ENCODE measurements around the gene SUB1. TPM values are rescaled to one million over a fixed set of nuclear protein-coding genes. Genes with fewer than 3 reads are reported as not detected.
A peak's percentile ranks its signal among the peaks of the same experiment; 100 is the strongest.

SUB1 gene
- total RNA-seq, 3 donors from 2014 or later (not counting 1 experiment from before 2014, with no cell fraction given): 330 to 352 (median 338) TPM

DNA sequence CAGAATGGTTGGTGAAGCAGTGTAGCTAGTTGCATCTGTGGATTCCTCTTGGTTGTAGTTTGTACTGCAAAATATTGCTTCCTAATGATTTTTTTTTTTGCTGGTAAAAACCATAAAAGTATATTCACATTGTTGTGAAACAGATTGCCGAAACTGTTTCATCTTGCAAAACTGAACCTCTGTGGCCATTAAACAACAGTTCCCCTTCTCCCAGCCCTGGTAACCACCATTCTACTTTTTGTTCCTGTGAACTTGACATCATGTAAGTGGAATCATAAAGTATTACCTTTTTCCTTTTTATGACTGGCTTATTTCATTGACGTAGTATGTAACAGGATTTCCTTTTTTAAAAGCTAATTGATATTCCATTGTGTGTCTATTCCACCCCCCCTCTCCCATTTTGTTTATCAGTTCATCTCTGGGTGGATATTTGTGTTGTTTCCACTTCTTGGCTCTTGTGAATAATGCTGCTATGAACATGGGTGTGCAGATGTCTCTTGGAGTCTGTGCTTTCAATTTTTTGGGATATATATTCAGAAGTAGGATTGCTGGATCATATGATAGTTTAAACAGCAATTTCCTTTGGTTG, 11.8 kb downstream of the SUB1 start:
- Histone ChIP-seq H3K27me3 (ENCODE audit: control insufficient read depth, insufficient read depth, low read length) (no peaks in the 10 kb centered on the region), H3K4me3 (ENCODE audit: low read length) (no peak overlapping the region), H3K4me1 (ENCODE audit: control insufficient read depth, insufficient read depth, low read length) (peaks cover 3% of the 10 kb centered on the region), H3K27ac (ENCODE audit: low read length) (no peak overlapping the region), H3K36me3 (ENCODE audit: control insufficient read depth, insufficient read depth, low read length) (peaks cover 91% of the 10 kb centered on the region), H3K9me3 (ENCODE audit: control insufficient read depth, insufficient read depth, low read length) (no peaks in the 10 kb centered on the region)
- DNase-seq (no peak), ATAC-seq (no peak)
- Mint-ChIP-seq H3K27ac (peak overlapping the region; percentile 51 to 74), H3K4me3 (no peak overlapping the region), H3K9me3 (no peaks in the 10 kb centered on the region), H3K36me3 (peaks cover 51% of the 10 kb centered on the region), H3K4me1 (peaks cover 56 to 60% of the 10 kb centered on the region in 2 donors), H3K27me3 (ENCODE audit: low read depth in 2 of 2) (no peaks in the 10 kb centered on the region)
- 100% methylated on average over 1 of the region's 2 CpGs for WGBS (ENCODE audit: insufficient coverage)
- intact Hi-C loops (cut with micrococcal nuclease): no loop called here
- TF ChIP-seq, protein P1, sequence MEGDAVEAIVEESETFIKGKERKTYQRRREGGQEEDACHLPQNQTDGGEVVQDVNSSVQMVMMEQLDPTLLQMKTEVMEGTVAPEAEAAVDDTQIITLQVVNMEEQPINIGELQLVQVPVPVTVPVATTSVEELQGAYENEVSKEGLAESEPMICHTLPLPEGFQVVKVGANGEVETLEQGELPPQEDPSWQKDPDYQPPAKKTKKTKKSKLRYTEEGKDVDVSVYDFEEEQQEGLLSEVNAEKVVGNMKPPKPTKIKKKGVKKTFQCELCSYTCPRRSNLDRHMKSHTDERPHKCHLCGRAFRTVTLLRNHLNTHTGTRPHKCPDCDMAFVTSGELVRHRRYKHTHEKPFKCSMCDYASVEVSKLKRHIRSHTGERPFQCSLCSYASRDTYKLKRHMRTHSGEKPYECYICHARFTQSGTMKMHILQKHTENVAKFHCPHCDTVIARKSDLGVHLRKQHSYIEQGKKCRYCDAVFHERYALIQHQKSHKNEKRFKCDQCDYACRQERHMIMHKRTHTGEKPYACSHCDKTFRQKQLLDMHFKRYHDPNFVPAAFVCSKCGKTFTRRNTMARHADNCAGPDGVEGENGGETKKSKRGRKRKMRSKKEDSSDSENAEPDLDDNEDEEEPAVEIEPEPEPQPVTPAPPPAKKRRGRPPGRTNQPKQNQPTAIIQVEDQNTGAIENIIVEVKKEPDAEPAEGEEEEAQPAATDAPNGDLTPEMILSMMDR (IDR thresholded peaks at IDR 0.05): no peak

DNA sequence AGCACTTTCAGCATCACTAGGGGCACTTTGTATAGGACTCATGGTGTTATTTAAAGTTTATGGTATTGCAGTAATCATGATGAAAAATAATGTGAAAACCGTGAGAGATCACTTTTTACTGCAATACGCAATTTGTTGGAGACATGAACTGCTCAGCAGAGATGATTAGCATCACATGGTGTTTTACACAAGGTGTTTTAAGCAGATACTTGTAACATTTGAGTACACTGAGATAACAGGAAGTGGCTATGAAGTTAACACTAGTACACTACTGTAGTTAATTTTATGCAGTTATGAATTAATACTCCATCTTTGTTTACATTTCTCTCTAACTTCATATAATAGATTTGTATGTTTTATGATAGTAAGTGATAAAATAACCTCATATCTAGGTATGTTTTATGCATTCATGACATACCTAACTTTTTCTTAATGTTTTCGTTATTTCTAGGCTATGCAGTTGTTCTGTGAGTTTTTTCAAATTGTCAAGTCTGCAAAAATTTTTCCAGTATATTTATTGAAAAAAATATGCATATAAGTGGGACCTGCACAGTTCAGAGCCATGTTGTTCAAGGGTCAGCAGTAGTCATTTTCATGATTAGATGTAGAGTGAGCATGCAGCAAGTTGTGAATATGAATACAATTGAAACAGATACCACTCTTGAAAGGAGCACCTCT, 13.0 kb downstream of the SUB1 start:
- peak overlapping the region; percentile 32 for H3K4me3 Mint-ChIP-seq
- DNase-seq: peak in 1 of 2 donors; percentile 24
- WGBS (ENCODE audit: insufficient coverage): 59% methylated on average over 2 of the region's 3 CpGs

DNA sequence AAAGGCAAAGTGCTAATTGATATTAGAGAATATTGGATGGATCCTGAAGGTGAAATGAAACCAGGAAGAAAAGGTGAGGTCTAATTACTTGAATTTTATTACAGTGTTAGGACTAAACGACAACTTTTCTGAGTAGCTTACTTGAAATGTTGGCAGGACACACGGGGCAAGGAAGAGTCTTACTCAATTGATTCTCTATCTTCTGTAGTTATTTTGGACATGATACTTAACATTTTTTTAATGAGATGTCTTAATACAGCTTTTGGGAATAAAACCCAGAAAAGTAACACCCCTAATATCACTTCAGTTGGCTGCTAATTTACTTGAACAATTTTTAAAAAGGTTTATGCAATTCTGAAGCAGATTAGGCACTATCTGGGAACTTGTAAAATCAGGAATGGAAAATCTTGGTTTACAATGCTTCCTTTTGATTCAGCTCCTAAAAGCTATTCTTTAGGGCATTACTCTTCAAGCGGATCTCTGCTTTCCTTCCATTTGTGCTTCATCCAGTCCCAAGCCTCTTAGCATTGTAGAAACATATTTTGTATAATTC, 13.7 kb downstream of the SUB1 start:
- WGBS (ENCODE audit: insufficient coverage): 92% methylated on average over 3 of the region's 3 CpGs
- no peak for DNase-seq
- peaks cover 47 to 56% of the 10 kb centered on the region in 2 donors for H3K4me1 Mint-ChIP-seq
- H3K4me3 Mint-ChIP-seq: no peak overlapping the region
- H3K9me3 Mint-ChIP-seq: no peaks in the 10 kb centered on the region
- H3K4me1 ChIP-seq (ENCODE audit: control insufficient read depth, insufficient read depth, low read length): peaks cover 3% of the 10 kb centered on the region
- ATAC-seq: no peak
- H3K27ac Mint-ChIP-seq: peak overlapping the region; percentile 57 to 82
- TF ChIP-seq, protein P1 (IDR thresholded peaks at IDR 0.05): no peak
- H3K4me3 ChIP-seq (ENCODE audit: low read length): no peak overlapping the region
- no peaks in the 10 kb centered on the region for H3K27me3 Mint-ChIP-seq (ENCODE audit: low read depth in 2 of 2)
- H3K9me3 ChIP-seq (ENCODE audit: control insufficient read depth, insufficient read depth, low read length): no peaks in the 10 kb centered on the region
- H3K36me3 Mint-ChIP-seq: peaks cover 47% of the 10 kb centered on the region
- intact Hi-C loops (cut with micrococcal nuclease): no loop called here
- H3K27ac ChIP-seq (ENCODE audit: low read length): no peak overlapping the region
- no peaks in the 10 kb centered on the region for H3K27me3 ChIP-seq (ENCODE audit: control insufficient read depth, insufficient read depth, low read length)
- peaks cover 91% of the 10 kb centered on the region for H3K36me3 ChIP-seq (ENCODE audit: control insufficient read depth, insufficient read depth, low read length)

More for the DNA sequence above, 13.0 kb downstream of the SUB1 start:
- Histone ChIP-seq H3K27ac (ENCODE audit: low read length) (no peak overlapping the region), H3K4me3 (ENCODE audit: low read length) (no peak overlapping the region), H3K4me1 (ENCODE audit: control insufficient read depth, insufficient read depth, low read length) (peaks cover 3% of the 10 kb centered on the region), H3K36me3 (ENCODE audit: control insufficient read depth, insufficient read depth, low read length) (peaks cover 91% of the 10 kb centered on the region), H3K27me3 (ENCODE audit: control insufficient read depth, insufficient read depth, low read length) (no peaks in the 10 kb centered on the region), H3K9me3 (ENCODE audit: control insufficient read depth, insufficient read depth, low read length) (no peaks in the 10 kb centered on the region)
- Mint-ChIP-seq H3K4me1 (peaks cover 47 to 54% of the 10 kb centered on the region in 2 donors), H3K9me3 (no peaks in the 10 kb centered on the region), H3K27ac (peak overlapping the region; percentile 57 to 82), H3K27me3 (ENCODE audit: low read depth in 2 of 2) (no peaks in the 10 kb centered on the region), H3K36me3 (peaks cover 44% of the 10 kb centered on the region)
- intact Hi-C loops (cut with micrococcal nuclease): no loop called here
- peak; percentile 82 to 88 (median 83) for ATAC-seq
- TF ChIP-seq, protein P1 (IDR thresholded peaks at IDR 0.05): no peak
